ENCODE data around the gene FGFRL1. TPM values are rescaled to one million over a fixed set of nuclear protein-coding genes. Genes with fewer than 3 reads are reported as not detected.

FGFRL1 gene
- total and polyA plus RNA-seq, 2 donors = 1.7 to 6.2 TPM

DNA sequence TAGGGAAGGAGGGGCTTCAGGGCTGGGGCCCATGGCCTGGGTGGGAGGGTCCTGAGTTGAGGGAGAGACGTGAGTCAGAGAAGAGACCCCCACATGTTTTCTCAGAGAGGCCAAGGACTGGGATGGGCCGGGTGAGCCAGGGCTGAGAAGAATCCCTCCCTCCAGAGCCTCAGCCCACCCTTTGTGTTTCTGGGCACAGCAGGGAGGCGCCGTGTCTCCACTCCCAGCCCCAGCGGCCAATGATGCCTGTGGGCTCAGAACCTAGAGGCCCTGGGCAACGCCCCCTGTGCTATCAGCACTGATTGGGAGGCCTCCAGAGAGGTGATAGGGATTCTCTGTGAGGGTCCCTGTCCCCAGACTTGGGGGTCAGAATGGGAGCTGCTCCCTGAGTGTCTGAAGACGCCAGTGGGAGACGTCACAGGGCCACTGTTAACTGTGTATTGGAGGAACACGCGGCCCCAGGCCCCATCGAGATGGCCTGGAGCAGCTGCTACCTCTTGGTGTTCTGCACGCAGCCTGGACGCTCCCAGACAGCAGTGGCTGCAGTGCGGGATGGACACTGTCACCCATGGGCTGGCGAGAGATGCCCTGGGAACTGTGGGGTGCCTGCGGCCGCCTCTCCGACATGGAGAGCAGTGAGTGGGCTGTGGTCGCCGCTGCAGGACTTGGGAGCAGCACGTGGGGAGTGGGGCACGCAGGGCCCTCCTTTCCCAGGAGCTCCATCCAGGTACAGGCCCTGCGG lies 8.5 kb downstream of the FGFRL1 start:
- Histone ChIP-seq H3K9me3 (ENCODE audit: control insufficient read depth in 2 of 2, insufficient read depth in 1 of 2, low read length in 1 of 2) (no peaks in the 10 kb centered on the region), H3K4me3 (ENCODE audit: low read length in 2 of 2) (no peak overlapping the region), H3K4me1 (ENCODE audit: control insufficient read depth in 2 of 2, insufficient read depth in 2 of 2, low read length in 2 of 2) (no peaks in the 10 kb centered on the region), H3K27ac (ENCODE audit: low read depth in 1 of 2, low read length in 1 of 2) (no peak overlapping the region), H3K27me3 (ENCODE audit: control insufficient read depth in 2 of 2, insufficient read depth in 1 of 2, low read length in 1 of 2) (peaks cover 0 to 8% of the 10 kb centered on the region in 2 donors), H3K36me3 (ENCODE audit: control insufficient read depth in 2 of 2, insufficient read depth in 2 of 2, low read length in 1 of 2) (peaks cover 0 to under 1% of the 10 kb centered on the region in 2 donors)
- DNase-seq (ENCODE audit: low read depth in 6 of 9, low spot score in 9 of 9) = no peak
- WGBS = 84% methylated on average over 23 of the region's 23 CpGs

DNA sequence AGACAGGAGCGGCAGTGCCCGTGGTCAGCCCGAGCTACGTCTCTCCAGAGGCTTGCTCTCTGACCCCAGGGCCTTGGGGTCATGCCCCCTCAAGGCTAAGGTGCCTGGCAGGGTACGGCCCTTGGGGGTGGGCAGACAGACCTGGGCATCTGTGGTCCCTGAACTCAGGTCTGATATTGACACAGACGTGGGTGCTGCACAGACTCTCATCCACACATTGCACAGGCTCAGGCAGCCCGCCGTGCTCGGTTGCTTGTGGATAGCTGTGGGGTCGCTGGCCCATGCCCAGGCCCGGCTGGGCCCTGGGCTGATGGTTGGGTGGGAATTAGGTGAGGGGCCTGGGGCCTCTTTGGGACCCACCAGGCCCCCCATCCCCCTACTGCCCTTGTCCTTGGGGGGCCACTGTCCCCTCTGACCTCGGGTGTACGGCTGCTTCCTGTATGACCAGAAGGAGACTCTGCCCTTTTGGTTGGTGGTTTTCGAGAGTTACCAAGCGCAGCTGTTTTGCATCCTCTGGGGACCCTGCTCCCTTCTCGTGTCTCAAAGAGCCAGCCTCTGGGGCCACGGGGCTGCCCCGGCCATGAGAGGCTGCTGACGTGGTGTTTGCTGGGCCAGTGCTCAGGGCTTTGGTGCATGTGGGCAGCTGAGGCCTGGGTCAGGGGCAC lies 10.1 kb downstream of the FGFRL1 start:
- Histone ChIP-seq H3K36me3 (ENCODE audit: control insufficient read depth in 2 of 2, insufficient read depth in 2 of 2, low read length in 1 of 2) (peaks cover 0 to 13% of the 10 kb centered on the region in 2 donors), H3K4me3 (ENCODE audit: low read length in 2 of 2) (no peak overlapping the region), H3K27ac (ENCODE audit: low read depth in 1 of 2, low read length in 1 of 2) (no peak overlapping the region), H3K4me1 (ENCODE audit: control insufficient read depth in 2 of 2, insufficient read depth in 2 of 2, low read length in 2 of 2) (peaks cover 0 to 2% of the 10 kb centered on the region in 2 donors), H3K27me3 (ENCODE audit: control insufficient read depth in 2 of 2, insufficient read depth in 1 of 2, low read length in 1 of 2) (no peaks in the 10 kb centered on the region), H3K9me3 (ENCODE audit: control insufficient read depth in 2 of 2, insufficient read depth in 1 of 2, low read length in 1 of 2) (peaks cover 0 to 2% of the 10 kb centered on the region in 2 donors)
- 93% methylated on average over 19 of the region's 19 CpGs for WGBS
- DNase-seq (ENCODE audit: low read depth in 6 of 9, low spot score in 9 of 9) = no peak

DNA sequence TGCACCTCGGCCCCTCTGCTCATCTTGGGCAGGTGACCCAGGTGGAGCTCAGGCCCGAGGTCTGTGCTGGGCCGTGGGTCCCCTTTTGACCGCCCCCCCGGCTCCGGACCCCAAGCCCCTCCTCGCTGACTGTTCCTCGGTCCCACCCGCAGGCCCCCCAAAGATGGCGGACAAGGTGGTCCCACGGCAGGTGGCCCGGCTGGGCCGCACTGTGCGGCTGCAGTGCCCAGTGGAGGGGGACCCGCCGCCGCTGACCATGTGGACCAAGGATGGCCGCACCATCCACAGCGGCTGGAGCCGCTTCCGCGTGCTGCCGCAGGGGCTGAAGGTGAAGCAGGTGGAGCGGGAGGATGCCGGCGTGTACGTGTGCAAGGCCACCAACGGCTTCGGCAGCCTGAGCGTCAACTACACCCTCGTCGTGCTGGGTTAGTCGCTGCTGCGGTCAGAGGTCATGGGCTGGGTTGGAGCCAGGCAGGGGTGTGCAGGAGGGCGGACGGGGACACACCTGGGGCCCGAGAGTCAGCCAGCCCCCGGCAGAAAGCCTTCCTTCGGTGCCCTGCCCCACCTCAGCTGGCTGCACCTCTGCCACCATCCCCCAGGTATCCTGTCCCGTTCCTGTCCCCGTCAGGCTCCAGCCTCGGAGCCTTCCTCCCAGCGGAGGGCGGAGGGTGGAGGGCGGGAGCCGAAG lies 10.8 kb downstream of the FGFRL1 start:
- Histone ChIP-seq H3K9me3 (ENCODE audit: control insufficient read depth in 2 of 2, insufficient read depth in 1 of 2, low read length in 1 of 2) (peaks cover 0 to 2% of the 10 kb centered on the region in 2 donors), H3K36me3 (ENCODE audit: control insufficient read depth in 2 of 2, insufficient read depth in 2 of 2, low read length in 1 of 2) (peaks cover 0 to 13% of the 10 kb centered on the region in 2 donors), H3K27ac (ENCODE audit: low read depth in 1 of 2, low read length in 1 of 2) (no peak overlapping the region), H3K4me1 (ENCODE audit: control insufficient read depth in 2 of 2, insufficient read depth in 2 of 2, low read length in 2 of 2) (peaks cover 0 to 2% of the 10 kb centered on the region in 2 donors), H3K27me3 (ENCODE audit: control insufficient read depth in 2 of 2, insufficient read depth in 1 of 2, low read length in 1 of 2) (no peaks in the 10 kb centered on the region), H3K4me3 (ENCODE audit: low read length in 2 of 2) (no peak overlapping the region)
- no peak for DNase-seq (ENCODE audit: low read depth in 6 of 9, low spot score in 9 of 9)
- 97% methylated on average over 46 of the region's 46 CpGs for WGBS

DNA sequence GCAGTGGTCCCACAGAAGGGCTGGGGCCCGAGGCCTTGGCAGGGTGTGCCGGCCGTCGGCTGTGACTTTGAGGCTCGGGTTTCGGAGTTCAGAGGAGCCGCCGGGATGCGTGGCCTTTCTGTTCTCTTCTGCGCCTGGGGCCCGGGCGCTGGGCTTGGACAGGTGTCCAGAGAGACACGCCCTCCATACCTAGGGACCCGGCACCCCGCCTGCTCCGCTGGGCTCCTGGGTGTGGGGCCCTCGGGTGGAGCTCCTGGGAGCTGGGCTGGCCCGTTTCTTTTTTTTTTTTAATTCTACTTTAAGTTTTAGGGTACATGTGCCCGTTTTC lies 11.3 kb downstream of the FGFRL1 start:
- no peak overlapping the region for H3K27ac ChIP-seq (ENCODE audit: low read depth in 1 of 2, low read length in 1 of 2)
- DNase-seq (ENCODE audit: low read depth in 6 of 9, low spot score in 9 of 9) = no peak
- WGBS = 95% methylated on average over 19 of the region's 19 CpGs
- H3K4me1 ChIP-seq (ENCODE audit: control insufficient read depth in 2 of 2, insufficient read depth in 2 of 2, low read length in 2 of 2) = peaks cover 0 to 2% of the 10 kb centered on the region in 2 donors
- no peak overlapping the region for H3K4me3 ChIP-seq (ENCODE audit: low read length in 2 of 2)
- H3K9me3 ChIP-seq (ENCODE audit: control insufficient read depth in 2 of 2, insufficient read depth in 1 of 2, low read length in 1 of 2) = peaks cover 0 to 2% of the 10 kb centered on the region in 2 donors
- H3K36me3 ChIP-seq (ENCODE audit: control insufficient read depth in 2 of 2, insufficient read depth in 2 of 2, low read length in 1 of 2) = peaks cover 0 to 13% of the 10 kb centered on the region in 2 donors
- H3K27me3 ChIP-seq (ENCODE audit: control insufficient read depth in 2 of 2, insufficient read depth in 1 of 2, low read length in 1 of 2) = peaks cover 0 to under 1% of the 10 kb centered on the region in 2 donors

DNA sequence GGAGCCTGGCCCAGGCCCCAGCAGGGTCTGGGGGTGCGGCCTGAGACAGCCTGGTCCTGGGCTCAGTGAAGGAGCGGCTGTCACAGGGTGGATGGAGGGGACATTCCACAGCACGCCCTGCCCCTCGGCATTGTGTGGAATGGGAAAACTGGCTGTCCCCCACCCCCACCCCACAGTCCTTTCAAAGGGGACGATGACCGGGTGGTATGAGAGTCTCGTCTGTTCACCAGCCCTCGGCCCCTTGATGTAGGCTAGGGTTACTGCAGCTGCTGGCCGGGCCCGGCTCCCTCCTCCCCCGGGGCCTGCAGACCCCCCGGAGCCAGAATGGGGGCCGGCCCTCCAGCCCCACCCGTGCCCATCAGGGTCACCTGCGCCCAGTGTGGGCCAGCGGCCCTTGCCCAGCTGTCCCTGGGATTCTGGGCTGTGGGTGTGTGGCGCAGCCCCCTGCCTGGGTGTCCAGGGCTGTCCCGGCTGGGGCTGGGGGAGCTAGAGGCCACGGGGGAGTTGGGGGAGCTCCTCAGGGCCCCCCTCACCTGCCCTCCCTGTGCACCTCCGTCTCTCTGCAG lies 11.7 kb downstream of the FGFRL1 start:
- H3K4me1 ChIP-seq (ENCODE audit: control insufficient read depth in 2 of 2, insufficient read depth in 2 of 2, low read length in 2 of 2) = peaks cover 0 to 2% of the 10 kb centered on the region in 2 donors
- 97% methylated on average over 20 of the region's 20 CpGs for WGBS
- H3K27ac ChIP-seq (ENCODE audit: low read depth in 1 of 2, low read length in 1 of 2) = no peak overlapping the region
- peaks cover 0 to 2% of the 10 kb centered on the region in 2 donors for H3K9me3 ChIP-seq (ENCODE audit: control insufficient read depth in 2 of 2, insufficient read depth in 1 of 2, low read length in 1 of 2)
- H3K27me3 ChIP-seq (ENCODE audit: control insufficient read depth in 2 of 2, insufficient read depth in 1 of 2, low read length in 1 of 2) = peaks cover 0 to 2% of the 10 kb centered on the region in 2 donors
- peaks cover 0 to 13% of the 10 kb centered on the region in 2 donors for H3K36me3 ChIP-seq (ENCODE audit: control insufficient read depth in 2 of 2, insufficient read depth in 2 of 2, low read length in 1 of 2)
- DNase-seq (ENCODE audit: low read depth in 6 of 9, low spot score in 9 of 9) = no peak
- H3K4me3 ChIP-seq (ENCODE audit: low read length in 2 of 2) = no peak overlapping the region

DNA sequence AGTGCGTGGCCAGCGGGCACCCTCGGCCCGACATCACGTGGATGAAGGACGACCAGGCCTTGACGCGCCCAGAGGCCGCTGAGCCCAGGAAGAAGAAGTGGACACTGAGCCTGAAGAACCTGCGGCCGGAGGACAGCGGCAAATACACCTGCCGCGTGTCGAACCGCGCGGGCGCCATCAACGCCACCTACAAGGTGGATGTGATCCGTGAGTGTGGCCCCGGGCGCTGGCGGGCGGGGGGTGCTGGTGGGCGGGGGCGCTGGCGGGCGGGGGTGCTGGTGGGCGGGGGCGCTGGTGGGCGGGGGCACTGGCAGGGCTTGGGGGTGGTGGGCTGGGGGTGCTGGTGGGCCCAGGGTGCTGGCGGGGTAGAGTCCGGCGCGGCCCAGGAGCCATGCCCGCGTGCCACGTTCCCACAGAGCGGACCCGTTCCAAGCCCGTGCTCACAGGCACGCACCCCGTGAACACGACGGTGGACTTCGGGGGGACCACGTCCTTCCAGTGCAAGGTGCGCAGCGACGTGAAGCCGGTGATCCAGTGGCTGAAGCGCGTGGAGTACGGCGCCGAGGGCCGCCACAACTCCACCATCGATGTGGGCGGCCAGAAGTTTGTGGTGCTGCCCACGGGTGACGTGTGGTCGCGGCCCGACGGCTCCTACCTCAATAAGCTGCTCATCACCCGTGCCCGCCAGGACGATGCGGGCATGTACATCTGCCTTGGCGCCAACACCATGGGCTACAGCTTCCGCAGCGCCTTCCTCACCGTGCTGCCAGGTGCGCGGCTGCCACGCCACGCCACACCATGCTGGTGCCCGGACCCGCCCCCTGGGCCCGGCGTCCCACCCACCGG lies 12.7 kb downstream of the FGFRL1 start:
- Histone ChIP-seq H3K36me3 (ENCODE audit: control insufficient read depth in 2 of 2, insufficient read depth in 2 of 2, low read length in 1 of 2) (peaks cover 0 to 13% of the 10 kb centered on the region in 2 donors), H3K27me3 (ENCODE audit: control insufficient read depth in 2 of 2, insufficient read depth in 1 of 2, low read length in 1 of 2) (peaks cover 0 to 6% of the 10 kb centered on the region in 2 donors), H3K4me3 (ENCODE audit: low read length in 2 of 2) (no peak overlapping the region), H3K4me1 (ENCODE audit: control insufficient read depth in 2 of 2, insufficient read depth in 2 of 2, low read length in 2 of 2) (peaks cover 0 to 2% of the 10 kb centered on the region in 2 donors), H3K27ac (ENCODE audit: low read depth in 1 of 2, low read length in 1 of 2) (no peak overlapping the region), H3K9me3 (ENCODE audit: control insufficient read depth in 2 of 2, insufficient read depth in 1 of 2, low read length in 1 of 2) (peaks cover 0 to 2% of the 10 kb centered on the region in 2 donors)
- WGBS = 99% methylated on average over 83 of the region's 83 CpGs
- DNase-seq (ENCODE audit: low read depth in 6 of 9, low spot score in 9 of 9) = no peak

DNA sequence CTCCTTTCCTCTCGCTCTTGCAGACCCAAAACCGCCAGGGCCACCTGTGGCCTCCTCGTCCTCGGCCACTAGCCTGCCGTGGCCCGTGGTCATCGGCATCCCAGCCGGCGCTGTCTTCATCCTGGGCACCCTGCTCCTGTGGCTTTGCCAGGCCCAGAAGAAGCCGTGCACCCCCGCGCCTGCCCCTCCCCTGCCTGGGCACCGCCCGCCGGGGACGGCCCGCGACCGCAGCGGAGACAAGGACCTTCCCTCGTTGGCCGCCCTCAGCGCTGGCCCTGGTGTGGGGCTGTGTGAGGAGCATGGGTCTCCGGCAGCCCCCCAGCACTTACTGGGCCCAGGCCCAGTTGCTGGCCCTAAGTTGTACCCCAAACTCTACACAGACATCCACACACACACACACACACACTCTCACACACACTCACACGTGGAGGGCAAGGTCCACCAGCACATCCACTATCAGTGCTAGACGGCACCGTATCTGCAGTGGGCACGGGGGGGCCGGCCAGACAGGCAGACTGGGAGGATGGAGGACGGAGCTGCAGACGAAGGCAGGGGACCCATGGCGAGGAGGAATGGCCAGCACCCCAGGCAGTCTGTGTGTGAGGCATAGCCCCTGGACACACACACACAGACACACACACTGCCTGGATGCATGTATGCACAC lies 13.6 kb downstream of the FGFRL1 start:
- H3K9me3 ChIP-seq (ENCODE audit: control insufficient read depth in 2 of 2, insufficient read depth in 1 of 2, low read length in 1 of 2) = peaks cover 0 to 2% of the 10 kb centered on the region in 2 donors
- H3K4me1 ChIP-seq (ENCODE audit: control insufficient read depth in 2 of 2, insufficient read depth in 2 of 2, low read length in 2 of 2) = peaks cover 0 to 2% of the 10 kb centered on the region in 2 donors
- peaks cover 0 to 13% of the 10 kb centered on the region in 2 donors for H3K36me3 ChIP-seq (ENCODE audit: control insufficient read depth in 2 of 2, insufficient read depth in 2 of 2, low read length in 1 of 2)
- H3K27ac ChIP-seq (ENCODE audit: low read depth in 1 of 2, low read length in 1 of 2) = no peak overlapping the region
- DNase-seq (ENCODE audit: low read depth in 6 of 9, low spot score in 9 of 9) = no peak
- 97% methylated on average over 32 of the region's 32 CpGs for WGBS
- peaks cover 0 to 6% of the 10 kb centered on the region in 2 donors for H3K27me3 ChIP-seq (ENCODE audit: control insufficient read depth in 2 of 2, insufficient read depth in 1 of 2, low read length in 1 of 2)
- no peak overlapping the region for H3K4me3 ChIP-seq (ENCODE audit: low read length in 2 of 2)

DNA sequence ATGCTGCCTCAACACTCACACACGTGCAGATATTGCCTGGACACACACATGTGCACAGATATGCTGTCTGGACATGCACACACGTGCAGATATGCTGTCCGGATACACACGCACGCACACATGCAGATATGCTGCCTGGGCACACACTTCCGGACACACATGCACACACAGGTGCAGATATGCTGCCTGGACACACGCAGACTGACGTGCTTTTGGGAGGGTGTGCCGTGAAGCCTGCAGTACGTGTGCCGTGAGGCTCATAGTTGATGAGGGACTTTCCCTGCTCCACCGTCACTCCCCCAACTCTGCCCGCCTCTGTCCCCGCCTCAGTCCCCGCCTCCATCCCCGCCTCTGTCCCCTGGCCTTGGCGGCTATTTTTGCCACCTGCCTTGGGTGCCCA lies 14.7 kb downstream of the FGFRL1 start:
- H3K27me3 ChIP-seq (ENCODE audit: control insufficient read depth in 2 of 2, insufficient read depth in 1 of 2, low read length in 1 of 2) = peaks cover 0 to 6% of the 10 kb centered on the region in 2 donors
- 74% methylated on average over 17 of the region's 17 CpGs for WGBS
- no peak for DNase-seq (ENCODE audit: low read depth in 6 of 9, low spot score in 9 of 9)
- H3K36me3 ChIP-seq (ENCODE audit: control insufficient read depth in 2 of 2, insufficient read depth in 2 of 2, low read length in 1 of 2) = peaks cover 0 to 13% of the 10 kb centered on the region in 2 donors
- no peak overlapping the region for H3K27ac ChIP-seq (ENCODE audit: low read depth in 1 of 2, low read length in 1 of 2)
- H3K4me1 ChIP-seq (ENCODE audit: control insufficient read depth in 2 of 2, insufficient read depth in 2 of 2, low read length in 2 of 2) = peaks cover 0 to 2% of the 10 kb centered on the region in 2 donors
- peaks cover 0 to 2% of the 10 kb centered on the region in 2 donors for H3K9me3 ChIP-seq (ENCODE audit: control insufficient read depth in 2 of 2, insufficient read depth in 1 of 2, low read length in 1 of 2)
- H3K4me3 ChIP-seq (ENCODE audit: low read length in 2 of 2) = no peak overlapping the region
